ENCODE results near the gene GPR55. TPM values are rescaled to one million over a fixed set of nuclear protein-coding genes. Genes with fewer than 3 reads are reported as not detected.

GPR55 gene
- total RNA-seq, 1 experiment from 2014 or later: not detected

- Histone ChIP-seq H3K9me3 (ENCODE audit: control insufficient read depth, low read depth, low read length) (no peaks in the 10 kb centered on the region), H2BK20ac (ENCODE audit: low read depth, low read length, poor library complexity, severe bottlenecking) (no peak overlapping the region), H2BK5ac (ENCODE audit: insufficient read length, low read length) (no peak overlapping the region), H3K4me1 (ENCODE audit: insufficient read depth, low read length) (peaks cover 16% of the 10 kb centered on the region; the same call in 1 of the 2 replicates), H3K18ac (ENCODE audit: insufficient read length, low read depth, low read length) (no peak overlapping the region), H2BK12ac (ENCODE audit: insufficient read length, low read depth, low read length) (no peak overlapping the region), H4K91ac (ENCODE audit: insufficient read length, low read depth, low read length) (no peak overlapping the region), H3K23ac (ENCODE audit: insufficient read length, low read depth, low read length) (no peak overlapping the region), H4K8ac (replicated peaks; ENCODE audit: insufficient read length, low read depth, low read length) (no peak overlapping the region), H3K23me2 (ENCODE audit: insufficient read length, low read depth, low read length, poor library complexity, severe bottlenecking) (peaks cover 8% of the 10 kb centered on the region), H3K79me1 (ENCODE audit: insufficient read depth, low read depth, low read length, poor library complexity, severe bottlenecking) (no peaks in the 10 kb centered on the region), H3K14ac (ENCODE audit: insufficient read depth, low read length) (no peak overlapping the region; the same call in 1 of the 2 replicates), H3K27me3 (ENCODE audit: insufficient read depth, low read length) (no peaks in the 10 kb centered on the region), H4K5ac (ENCODE audit: insufficient read length, low read depth, low read length) (no peak overlapping the region), H3T11ph (ENCODE audit: low read length) (no peak overlapping the region), H3K79me2 (ENCODE audit: insufficient read depth, low read length) (peaks cover 43% of the 10 kb centered on the region), H3K9ac (ENCODE audit: extremely low read depth, insufficient read length, low read length) (no peak overlapping the region), H3K56ac (ENCODE audit: insufficient read length, low read depth, low read length) (no peak overlapping the region), H3K27ac (ENCODE audit: insufficient read length, low read depth, low read length) (no peak overlapping the region), H2BK120ac (ENCODE audit: low read depth, low read length, poor library complexity, severe bottlenecking) (no peak overlapping the region), H3K4ac (ENCODE audit: low read depth, low read length) (no peak overlapping the region), H3K4me2 (ENCODE audit: insufficient read depth, insufficient read length, low read length) (no peak overlapping the region), H2AFZ (ENCODE audit: low read length) (no peak overlapping the region), H2AK5ac (ENCODE audit: insufficient read length, low read length) (no peak overlapping the region), H2BK15ac (ENCODE audit: low read depth, low read length) (no peak overlapping the region), H4K20me1 (ENCODE audit: control insufficient read depth, insufficient read depth, insufficient read length) (no peaks in the 10 kb centered on the region)
- no peak for DNase-seq
- peak overlapping the region; percentile 93 to 99 (median 95); a peak in 6 of 7 replicates for H3K27ac Mint-ChIP-seq
- H3K9me3 Mint-ChIP-seq: peaks cover 0 to 2% of the 10 kb centered on the region in 2 experiments; a peak in 1 of 5 replicates
- peaks cover 16 to 37% (median 26%) of the 10 kb centered on the region in 3 experiments for H3K36me3 Mint-ChIP-seq (ENCODE audit: insufficient read depth in 1 of 3, low read depth in 3 of 3)
- H3K4me1 Mint-ChIP-seq: peaks cover 58 to 64% of the 10 kb centered on the region in 2 experiments
- no peaks in the 10 kb centered on the region for H3K27me3 Mint-ChIP-seq (ENCODE audit: low read depth)
- H3K4me3 Mint-ChIP-seq: peak overlapping the region in 1 of 2 experiments; percentile 63; a peak in 4 of 5 replicates
- WGBS (ENCODE audit: extremely low coverage, insufficient read length, low lambda C conversion rate): no CpG with 5 or more reads among the region's 18 CpGs
- no peak for TF ChIP-seq CTCF (conservative IDR thresholded peaks at IDR 0.05)
Observed at GRCh38 chr2:230870544-230871360, 54.3 kb downstream of the GPR55 start.
